Panc1 (cell line): ENCODE measurements around the gene SERPINE2. TPM values are rescaled to one million over a fixed set of nuclear protein-coding genes. Genes with fewer than 3 reads are reported as not detected.
"Not testable (repeated sequence)": the region's sequence is repeated elsewhere in the genome, so short reads cannot be mapped to it uniquely, and the experiment has no call there.

Experiments
- ATAC-seq: fragments of 200-7000 bp; cut with Tn5 transposase; 2 replicates; pipeline ENCODE4 v1.9.1; 2020; ENCODE audit warnings: mild to moderate bottlenecking, moderate library complexity
- BruUV-seq: library from RNA; stranded (reverse); fragments of 400-500 nt; replicated peaks from 2 replicates; lab custom pipeline; 2021; lab: Mats Ljungman, UMichigan
- CTCF ChIA-PET: fragments of 300-600 bp; sonication (Branson Sonifier 250); formaldehyde crosslinking; loops from one replicate; lab custom pipeline; 2022; ENCODE audit warnings: antibody characterized with exemption; lab: Charles Lee
- POLR2A ChIA-PET: fragments of 300-600 bp; sonication (Branson Sonifier 250); formaldehyde crosslinking; loops from one replicate; lab custom pipeline; 2022; ENCODE audit warnings: antibody characterized with exemption; lab: Charles Lee
- DNase-seq: peaks from one replicate; pipeline ENCODE4 v3.0.0-alpha.2; 2010; ENCODE audit warnings: low read depth, low spot score
- H3K27ac ChIP-seq: 2 replicates; pipeline ENCODE4 v1.5.1; 2011; ENCODE audit warnings: mild to moderate bottlenecking, low read length, inconsistent platforms
- H3K27me3 ChIP-seq: fragments of 200-500 bp; sonication (Bioruptor generic); 2 replicates; pipeline ENCODE4 v1.6.0; 2014; ENCODE audit warnings: low read length, inconsistent platforms; ENCODE audit not compliant: control insufficient read depth, insufficient read depth
- H3K36me3 ChIP-seq: fragments of 200-500 bp; sonication (Bioruptor generic); 2 replicates; pipeline ENCODE4 v1.5.1; 2014; ENCODE audit warnings: inconsistent platforms, mild to moderate bottlenecking, low read length, moderate library complexity; ENCODE audit not compliant: control insufficient read depth, insufficient read depth
- H3K4me1 ChIP-seq: 2 replicates; pipeline ENCODE4 v1.5.1; 2011; ENCODE audit warnings: inconsistent platforms, mild to moderate bottlenecking, low read length, moderate library complexity; ENCODE audit not compliant: control insufficient read depth, insufficient read depth
- H3K4me3 ChIP-seq, 2 experiments: 2 replicates each; pipeline ENCODE4 v1.5.1; 2011 to 2012; ENCODE audit warnings: low read depth in 2 of 2, low read length in 2 of 2, mild to moderate bottlenecking in 2 of 2, inconsistent platforms in 1 of 2, moderate library complexity in 1 of 2
- H3K9me3 ChIP-seq: fragments of 200-500 bp; sonication (Bioruptor generic); 2 replicates; pipeline ENCODE4 v1.5.1; 2014; ENCODE audit warnings: low read depth, mild to moderate bottlenecking, inconsistent platforms, low read length, moderate library complexity; ENCODE audit not compliant: control insufficient read depth, insufficient read depth
- CTCF ChIP-seq: fragments of 450-650 bp; IDR thresholded peaks from 2 replicates; pipeline ENCODE4 v1.5.1; 2017; ENCODE audit warnings: mild to moderate bottlenecking
- POLR2AphosphoS5 ChIP-seq: IDR thresholded peaks from 2 replicates; pipeline ENCODE4 v1.6.1; 2012; ENCODE audit warnings: mild to moderate bottlenecking, low read depth, low read length, moderate library complexity
- REST ChIP-seq, 2 experiments: IDR thresholded peaks; 2 replicates each; pipeline ENCODE4 v1.6.1; 2011 to 2012; ENCODE audit warnings: low read depth in 2 of 2, control low read depth in 1 of 2, low read length in 1 of 2, mild to moderate bottlenecking in 1 of 2, moderate library complexity in 1 of 2; ENCODE audit not compliant: insufficient read depth in 1 of 2
- SIN3A ChIP-seq: IDR thresholded peaks from 2 replicates; pipeline ENCODE4 v1.6.1; 2012; ENCODE audit warnings: low read depth, mild to moderate bottlenecking, low read length, moderate library complexity, borderline replicate concordance; ENCODE audit not compliant: insufficient read depth
- TCF7L2 ChIP-seq: IDR thresholded peaks from 2 replicates; pipeline ENCODE4 v1.6.1; 2011; ENCODE audit warnings: mild to moderate bottlenecking, low read depth, low read length, inconsistent platforms
- in situ Hi-C: cut with HindIII; loops from 2 replicates; pipeline ENCODE4 v1.10.0; 2016; ENCODE audit warnings: low sequenced_read_pairs, low pct_unique_long_range_greater_than_20kb
- intact Hi-C: fragments of 100-400 bp; cut with micrococcal nuclease; formaldehyde crosslinking; loops from one replicate; pipeline ENCODE4 v1.10.0; 2022; ENCODE audit not compliant: unreplicated experiment
- total RNA-seq: library from RNA; stranded (reverse); gene quantifications from one replicate; pipeline ENCODE4 v1.2.1, GENCODE V29; 2021; ENCODE audit not compliant: unreplicated experiment

Gene SERPINE2
- total RNA-seq, 1 experiment from 2014 or later: 3.1 TPM

GRCh38 chr2:224004105-224004695 lies 34.9 kb downstream of the SERPINE2 start:
- Histone ChIP-seq H3K4me1 (no peaks in the 10 kb centered on the region), H3K9me3 (no peaks in the 10 kb centered on the region), H3K27me3 (no peaks in the 10 kb centered on the region), H3K4me3 (no peak overlapping the region), H3K27ac (no peak overlapping the region), H3K36me3 (no peaks in the 10 kb centered on the region)
- CTCF ChIA-PET: no interaction called here
- POLR2A ChIA-PET: interaction anchor here (0.5 kb wide), 1 partner anchor 115 kb away, joined by 10 read pairs; no protein-coding TSS in a partner anchor
- TF ChIP-seq CTCF (no peak), TCF7L2 (no peak), SIN3A (no peak), POLR2AphosphoS5 (no peak), REST (IDR thresholded peaks at IDR 0.05; ENCODE audit: insufficient read depth in 1 of 2, low read depth in 2 of 2, low read length in 1 of 2) (no peak)
- intact Hi-C loops: no loop called here
- in situ Hi-C loops: no loop called here
- ATAC-seq (no peak), DNase-seq (no peak)
- no TSS peak for BruUV-seq

- H3K27me3 ChIP-seq, H3K4me1 ChIP-seq, CTCF ChIA-PET, DNase-seq, H3K4me3 ChIP-seq, ATAC-seq, H3K27ac ChIP-seq, in situ Hi-C loops, BruUV-seq, intact Hi-C loops, H3K36me3 ChIP-seq, POLR2A ChIA-PET, H3K9me3 ChIP-seq: not testable (repeated sequence)
Measured at GRCh38 chr2:224000662-224001061, 38.4 kb downstream of the SERPINE2 start.

GRCh38 chr2:223999862-224000261 lies 39.2 kb downstream of the SERPINE2 start:
- POLR2A ChIA-PET: no interaction called here
- Histone ChIP-seq H3K9me3 (no peaks in the 10 kb centered on the region), H3K36me3 (no peaks in the 10 kb centered on the region), H3K4me1 (no peaks in the 10 kb centered on the region), H3K27ac (no peak overlapping the region), H3K4me3 (no peak overlapping the region), H3K27me3 (no peaks in the 10 kb centered on the region)
- BruUV-seq: no TSS peak
- in situ Hi-C loops (no loop called here), intact Hi-C loops (no loop called here)
- ATAC-seq: no peak
- DNase-seq: no peak
- CTCF ChIA-PET: no interaction called here
- TF ChIP-seq REST (IDR thresholded peaks at IDR 0.05; ENCODE audit: insufficient read depth in 1 of 2, low read depth in 2 of 2, low read length in 1 of 2) (no peak), SIN3A (no peak), TCF7L2 (no peak), POLR2AphosphoS5 (no peak), CTCF (no peak)
